CD4-positive, CD25-positive, alpha-beta regulatory T cell (primary cell): ENCODE results near the gene S100A3. TPM values are rescaled to one million over a fixed set of nuclear protein-coding genes. Genes with fewer than 3 reads are reported as not detected.

ENCODE experiments used
- ATAC-seq, 2 donors: fragments of 150-1000 bp; cut with Tn5 transposase; one replicate each; pipeline ENCODE4 v1.10.0; 2021; ENCODE audit warnings: low read depth in 2 of 2, moderate number of reproducible peaks in 2 of 2, moderate library complexity in 1 of 2
- DNase-seq, 3 donors: peaks; one replicate each; pipeline versions ENCODE4 v3.0.0 to v3.0.0-alpha.2; 2012 to 2022; ENCODE audit warnings: mixed read lengths in 1 of 3
- H3K27ac ChIP-seq: one replicate; pipeline ENCODE4 v1.7.0; 2013; ENCODE audit warnings: mild to moderate bottlenecking, low read length; ENCODE audit not compliant: insufficient read depth, poor library complexity, severe bottlenecking
- H3K27me3 ChIP-seq: one replicate; pipeline ENCODE4 v1.7.0; 2013; ENCODE audit warnings: low read length; ENCODE audit not compliant: control insufficient read depth, insufficient read depth
- H3K36me3 ChIP-seq: one replicate; pipeline ENCODE4 v1.7.0; 2013; ENCODE audit warnings: mild to moderate bottlenecking, low read length, moderate library complexity; ENCODE audit not compliant: control insufficient read depth, insufficient read depth
- H3K4me1 ChIP-seq: 2 replicates; pipeline ENCODE4 v1.7.0; 2013; ENCODE audit warnings: mild to moderate bottlenecking, low read length; ENCODE audit not compliant: insufficient read depth, control insufficient read depth, poor library complexity, severe bottlenecking
- H3K4me3 ChIP-seq: one replicate; pipeline ENCODE4 v1.7.0; 2013; ENCODE audit warnings: low read depth, mild to moderate bottlenecking, low read length, moderate library complexity
- H3K9me3 ChIP-seq, 2 experiments: 1 replicate in 1 of 2; 2 replicates in 1 of 2; pipeline ENCODE4 v1.7.0; 2013; ENCODE audit warnings: low read length in 2 of 2, mild to moderate bottlenecking in 1 of 2, moderate library complexity in 1 of 2; ENCODE audit not compliant: control insufficient read depth in 2 of 2
- H3K27ac Mint-ChIP-seq, 3 donors: one replicate each; pipeline ENCODE4 v1.8.0; 2020 to 2022; ENCODE audit warnings: mild to moderate bottlenecking in 3 of 3, mixed read lengths in 3 of 3, moderate library complexity in 2 of 3
- H3K27me3 Mint-ChIP-seq: one replicate; pipeline ENCODE4 v1.8.0; 2022; ENCODE audit warnings: mild to moderate bottlenecking, mixed read lengths
- H3K36me3 Mint-ChIP-seq: one replicate; pipeline ENCODE4 v1.8.0; 2020; ENCODE audit warnings: mixed read lengths
- H3K4me1 Mint-ChIP-seq, 4 donors: one replicate each; pipeline ENCODE4 v1.8.0; 2020 to 2022; ENCODE audit warnings: mixed read lengths in 4 of 4, mild to moderate bottlenecking in 1 of 4
- H3K4me3 Mint-ChIP-seq, 4 donors: one replicate each; pipeline ENCODE4 v1.8.0; 2020 to 2022; ENCODE audit warnings: mild to moderate bottlenecking in 4 of 4, mixed read lengths in 4 of 4, moderate library complexity in 3 of 4
- H3K9me3 Mint-ChIP-seq, 7 donors: one replicate each; pipeline ENCODE4 v1.8.0; 2020 to 2022; ENCODE audit warnings: mixed read lengths in 7 of 7, mild to moderate bottlenecking in 3 of 7, moderate library complexity in 2 of 7
- polyA plus RNA-seq, 4 donors: library from polyadenylated mRNA; unstranded; fragments of 300-500 nt; fragmentation: Illumina TruSeq; gene quantifications; one replicate each; pipeline ENCODE4 v1.2.3, GENCODE V29; 2021
- total RNA-seq: library from RNA; stranded (reverse); gene quantifications from one replicate; pipeline ENCODE4 v1.2.3, GENCODE V29; 2022

The S100A3 gene
- total and polyA plus RNA-seq, 5 donors from 2014 or later, result not detected

DNA sequence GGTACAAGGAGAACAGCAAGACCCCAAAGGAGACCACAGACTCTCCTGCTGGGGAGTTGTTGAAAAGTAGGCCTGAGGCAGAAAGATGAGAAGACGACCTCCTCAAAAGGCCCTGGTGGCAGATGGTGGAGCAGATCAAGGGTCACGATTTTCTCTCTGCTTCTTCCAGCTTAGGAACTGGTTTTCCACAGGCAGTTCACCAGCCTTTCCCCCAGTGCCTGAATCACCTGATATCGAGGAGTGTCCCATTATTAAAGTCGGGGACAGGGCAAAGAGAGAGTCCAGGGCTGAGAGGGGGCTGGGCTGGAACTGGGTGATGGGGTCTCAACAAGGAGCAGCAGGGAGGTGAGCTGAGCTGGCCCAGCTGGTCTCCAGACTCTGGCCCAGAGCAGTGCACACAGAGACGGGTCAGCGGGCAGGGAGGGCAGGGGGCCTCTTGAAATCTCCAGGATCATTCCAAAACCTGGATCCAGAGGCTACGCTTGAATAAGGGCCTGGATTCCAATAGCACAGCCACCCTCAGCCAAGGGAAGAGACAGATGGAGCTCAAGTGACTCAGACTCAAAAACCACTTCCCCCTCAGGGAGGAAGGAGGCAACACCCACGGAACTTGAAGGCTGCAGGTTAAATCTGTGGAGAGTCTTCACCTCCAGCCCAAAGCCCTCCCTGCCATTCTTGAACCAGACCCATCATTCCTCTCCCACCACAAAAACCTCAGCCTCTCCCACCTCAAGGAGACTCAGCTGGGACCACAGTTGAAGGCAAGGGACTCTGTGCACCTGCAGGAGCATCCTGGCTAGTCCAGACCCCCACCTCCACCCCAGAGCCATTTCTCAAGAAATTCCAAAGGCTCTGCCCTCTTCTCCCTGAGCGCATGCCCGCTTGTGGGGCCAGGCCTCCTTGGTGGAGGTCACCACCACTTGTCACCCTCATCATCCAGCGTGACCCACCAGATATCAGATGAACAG lies 8.4 kb downstream of the S100A3 start, which contains the start of gene S100A5:
S100A5 (minus strand) TSS at position 541 of the 968 bp plus-strand sequence. CDS start 743 bp downstream, outside the sequence.
- Mint-ChIP-seq H3K4me1 (peaks cover 8 to 92% (median 69%) of the 10 kb centered on the region in 4 donors), H3K9me3 (no peaks in the 10 kb centered on the region), H3K27ac (peak within 1 kb of the TSS; percentile 97 to 99 (median 98)), H3K27me3 (no peaks in the 10 kb centered on the region), H3K36me3 (peaks cover 35% of the 10 kb centered on the region), H3K4me3 (peak within 1 kb of the TSS; percentile 83 to 88 (median 87))
- DNase-seq (peak; percentile 43 to 88 (median 54)), ATAC-seq (peak; percentile 41 to 54)
- Histone ChIP-seq H3K4me3 (peak within 1 kb of the TSS; percentile 45), H3K36me3 (peaks cover 16% of the 10 kb centered on the region), H3K4me1 (peaks cover 75% of the 10 kb centered on the region), H3K27me3 (no peaks in the 10 kb centered on the region), H3K9me3 (no peaks in the 10 kb centered on the region), H3K27ac (peak within 1 kb of the TSS; percentile 82)

DNA sequence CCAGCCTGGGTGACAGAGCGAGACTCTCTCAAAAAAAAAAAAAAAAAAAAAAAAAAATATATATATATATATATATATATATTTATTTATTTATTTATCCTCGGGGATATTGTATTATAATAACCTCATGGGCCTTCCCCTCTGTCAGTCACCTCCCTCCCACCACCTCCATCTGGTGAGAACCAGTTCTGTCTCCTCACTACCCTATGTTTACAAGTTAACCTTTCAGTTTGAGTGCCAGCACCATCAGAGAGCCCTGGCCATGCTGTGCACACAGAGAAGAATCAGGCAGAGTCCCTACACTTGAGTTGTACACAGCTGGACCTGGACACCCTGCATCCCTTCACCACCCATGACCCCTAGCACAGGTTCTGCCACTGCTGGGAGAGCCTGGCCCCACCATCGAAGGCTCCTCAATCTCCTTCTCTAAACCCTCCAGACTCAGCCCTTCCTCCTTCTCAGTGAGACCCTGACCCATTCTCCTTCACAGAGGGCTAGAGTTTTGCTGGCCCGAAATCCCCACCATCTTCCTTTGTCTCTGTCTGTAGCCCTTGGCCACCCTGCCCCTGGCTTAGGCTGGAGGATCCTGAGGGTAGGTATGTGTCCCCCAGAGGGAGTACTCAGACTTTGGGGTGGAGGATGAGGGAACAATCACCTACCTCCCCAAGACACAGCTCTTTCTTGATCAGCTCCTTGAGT lies 9.5 kb downstream of the S100A3 start:
- peaks cover 30% of the 10 kb centered on the region for H3K36me3 Mint-ChIP-seq
- H3K4me1 Mint-ChIP-seq, result peaks cover 8 to 92% (median 68%) of the 10 kb centered on the region in 4 donors

DNA sequence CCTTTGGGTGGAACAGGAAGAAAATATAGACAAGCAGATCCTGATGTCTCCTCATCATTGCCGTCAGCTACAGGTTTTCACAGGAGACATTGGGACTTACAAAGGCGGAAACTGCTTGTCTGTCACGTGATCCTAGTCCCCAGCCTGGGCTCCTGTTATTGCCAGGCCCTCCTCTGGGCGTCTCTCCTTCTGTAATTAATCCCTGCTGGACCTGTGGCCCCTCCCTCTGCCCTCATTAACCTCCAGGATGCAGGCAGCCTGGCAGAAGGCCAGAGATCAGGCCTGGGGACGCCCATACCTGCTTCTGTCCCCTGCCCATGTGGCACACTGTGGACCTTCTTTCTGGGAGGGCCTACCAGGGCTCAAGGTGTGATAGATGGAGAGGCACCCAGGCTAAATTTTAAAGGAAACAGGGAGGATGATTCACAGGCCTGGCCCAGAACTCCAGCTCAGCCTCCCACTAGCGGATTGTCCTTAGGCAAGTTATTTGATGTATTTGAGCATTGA lies 10.7 kb downstream of the S100A3 start:
- no peaks in the 10 kb centered on the region for H3K9me3 ChIP-seq
- no peak overlapping the region for H3K4me3 ChIP-seq
- no peaks in the 10 kb centered on the region for H3K9me3 Mint-ChIP-seq
- ATAC-seq (no peak), DNase-seq (no peak)
- peaks cover 14 to 92% (median 69%) of the 10 kb centered on the region in 4 donors for H3K4me1 Mint-ChIP-seq
- peaks cover 4% of the 10 kb centered on the region for H3K27me3 Mint-ChIP-seq
- peaks cover 75% of the 10 kb centered on the region for H3K4me1 ChIP-seq
- no peaks in the 10 kb centered on the region for H3K27me3 ChIP-seq
- peaks cover 22% of the 10 kb centered on the region for H3K36me3 Mint-ChIP-seq
- H3K27ac ChIP-seq, result no peak overlapping the region
- H3K36me3 ChIP-seq, result peaks cover 14% of the 10 kb centered on the region
- peak overlapping the region; percentile 39 to 93 (median 68) for H3K4me3 Mint-ChIP-seq
- peak overlapping the region in 2 of 3 donors; percentile 43 to 75 for H3K27ac Mint-ChIP-seq

More for the DNA sequence above, 9.5 kb downstream of the S100A3 start:
- H3K27ac ChIP-seq, result peak overlapping the region; percentile 82
- peak in 1 of 3 donors; percentile 18 for DNase-seq
- H3K27me3 Mint-ChIP-seq, result peaks cover 4% of the 10 kb centered on the region
- no peak for ATAC-seq
- peaks cover 75% of the 10 kb centered on the region for H3K4me1 ChIP-seq
- H3K4me3 Mint-ChIP-seq, result peak overlapping the region; percentile 70 to 88 (median 85)
- no peaks in the 10 kb centered on the region for H3K27me3 ChIP-seq
- H3K36me3 ChIP-seq, result peaks cover 18% of the 10 kb centered on the region
- no peaks in the 10 kb centered on the region for H3K9me3 ChIP-seq
- H3K4me3 ChIP-seq, result peak overlapping the region; percentile 45
- peak overlapping the region; percentile 97 to 99 (median 98) for H3K27ac Mint-ChIP-seq
- H3K9me3 Mint-ChIP-seq, result no peaks in the 10 kb centered on the region

GRCh38 chr1:153537376-153537730 lies 11.7 kb downstream of the S100A3 start:
- DNase-seq, result no peak
- ATAC-seq, result no peak
- H3K27ac Mint-ChIP-seq, result peak overlapping the region in 2 of 3 donors; percentile 97
- Histone ChIP-seq H3K27ac (peak overlapping the region; percentile 96), H3K36me3 (peaks cover 6% of the 10 kb centered on the region), H3K9me3 (no peaks in the 10 kb centered on the region), H3K27me3 (no peaks in the 10 kb centered on the region), H3K4me1 (peaks cover 75% of the 10 kb centered on the region), H3K4me3 (no peak overlapping the region)
- no peaks in the 10 kb centered on the region for H3K9me3 Mint-ChIP-seq
- H3K36me3 Mint-ChIP-seq, result peaks cover 16% of the 10 kb centered on the region
- H3K4me3 Mint-ChIP-seq, result peak overlapping the region; percentile 65 to 96 (median 82)
- peaks cover 4% of the 10 kb centered on the region for H3K27me3 Mint-ChIP-seq
- peaks cover 19 to 92% (median 69%) of the 10 kb centered on the region in 4 donors for H3K4me1 Mint-ChIP-seq

GRCh38 chr1:153536671-153537375 lies 12.2 kb downstream of the S100A3 start:
- peak overlapping the region; percentile 93 to 99 (median 96) for H3K4me3 Mint-ChIP-seq

GRCh38 chr1:153536012-153536670 lies 12.9 kb downstream of the S100A3 start:
- peaks cover 16% of the 10 kb centered on the region for H3K36me3 Mint-ChIP-seq
- Histone ChIP-seq H3K9me3 (no peaks in the 10 kb centered on the region), H3K4me3 (peak overlapping the region; percentile 90), H3K27ac (peak overlapping the region; percentile 96), H3K36me3 (peaks cover 6% of the 10 kb centered on the region), H3K27me3 (no peaks in the 10 kb centered on the region), H3K4me1 (peaks cover 74% of the 10 kb centered on the region)
- H3K4me1 Mint-ChIP-seq, result peaks cover 23 to 92% (median 69%) of the 10 kb centered on the region in 4 donors
- peak overlapping the region; percentile 93 to 99 (median 96) for H3K4me3 Mint-ChIP-seq
- peak; percentile 82 to 92 (median 83) for DNase-seq
- peak; percentile 72 to 73 for ATAC-seq
- H3K27me3 Mint-ChIP-seq, result peaks cover 4% of the 10 kb centered on the region
- H3K9me3 Mint-ChIP-seq, result no peaks in the 10 kb centered on the region
- peak overlapping the region; percentile 97 to 98 (median 97) for H3K27ac Mint-ChIP-seq

More at GRCh38 chr1:153536671-153537375, 12.2 kb downstream of the S100A3 start:
- ATAC-seq, result no peak
- no peaks in the 10 kb centered on the region for H3K9me3 Mint-ChIP-seq
- Histone ChIP-seq H3K4me1 (peaks cover 75% of the 10 kb centered on the region), H3K27ac (peak overlapping the region; percentile 96), H3K4me3 (peak overlapping the region; percentile 90), H3K27me3 (no peaks in the 10 kb centered on the region), H3K9me3 (no peaks in the 10 kb centered on the region), H3K36me3 (peaks cover 6% of the 10 kb centered on the region)
- no peak for DNase-seq
- peak overlapping the region; percentile 97 to 98 (median 97) for H3K27ac Mint-ChIP-seq
- H3K36me3 Mint-ChIP-seq, result peaks cover 16% of the 10 kb centered on the region
- H3K4me1 Mint-ChIP-seq, result peaks cover 23 to 92% (median 70%) of the 10 kb centered on the region in 4 donors
- H3K27me3 Mint-ChIP-seq, result peaks cover 4% of the 10 kb centered on the region
